Kidney (tissue), 14 donors: Measurements from ENCODE around the gene PDK2. TPM values are rescaled to one million over a fixed set of nuclear protein-coding genes. Genes with fewer than 3 reads are reported as not detected.

ENCODE experiments used
- DNase-seq, 5 donors: peaks; one replicate each; pipeline ENCODE4 v3.0.0-alpha.2; 2013 to 2020
- FAIRE-seq: peaks from 2 replicates; lab custom pipeline; 2012; peaks lifted over from hg19 to GRCh38; lab: Jason Lieb, UNC
- H3K27ac ChIP-seq, 2 donors: one replicate each; pipeline ENCODE4 v1.7.0; 2013; ENCODE audit warnings: low read depth in 2 of 2, low read length in 2 of 2, inconsistent platforms in 1 of 2
- H3K27me3 ChIP-seq: one replicate; pipeline ENCODE4 v1.7.1; 2013; ENCODE audit warnings: low read length, inconsistent platforms; ENCODE audit not compliant: control insufficient read depth, insufficient read depth
- H3K36me3 ChIP-seq, 3 donors: one replicate each; pipeline versions ENCODE4 v1.7.0 to v1.7.1; 2013; ENCODE audit warnings: low read length in 3 of 3, control low read depth in 1 of 3, inconsistent platforms in 1 of 3; ENCODE audit not compliant: insufficient read depth in 3 of 3, control insufficient read depth in 2 of 3
- H3K4me1 ChIP-seq, 3 donors: one replicate each; pipeline versions ENCODE4 v1.7.0 to v1.7.1; 2013; ENCODE audit warnings: low read length in 3 of 3, inconsistent platforms in 1 of 3, low read depth in 1 of 3; ENCODE audit not compliant: control insufficient read depth in 2 of 3, insufficient read depth in 2 of 3
- H3K4me3 ChIP-seq, 3 donors: one replicate each; pipeline versions ENCODE4 v1.7.0 to v1.8.1; 2013; ENCODE audit warnings: low read length in 3 of 3, control low read depth in 1 of 3, inconsistent platforms in 1 of 3
- H3K9ac ChIP-seq, 3 donors: one replicate each; pipeline versions ENCODE4 v1.7.0 to v1.7.1; 2013; ENCODE audit warnings: low read length in 3 of 3, control low read depth in 1 of 3, inconsistent platforms in 1 of 3
- H3K9me3 ChIP-seq, 3 donors: one replicate each; pipeline versions ENCODE4 v1.7.0 to v1.7.1; 2013; ENCODE audit warnings: low read length in 3 of 3, control low read depth in 1 of 3, inconsistent platforms in 1 of 3; ENCODE audit not compliant: control insufficient read depth in 2 of 3, insufficient read depth in 1 of 3
- CTCF ChIP-seq: IDR thresholded peaks from 3 replicates; pipeline ENCODE4 v1.5.1; 2012; ENCODE audit warnings: mild to moderate bottlenecking, moderate library complexity, borderline replicate concordance; ENCODE audit not compliant: insufficient read depth; ENCODE audit errors: extremely low read depth
- intact Hi-C: fragments of 100-400 bp; cut with DNase I; formaldehyde crosslinking; loops from one replicate; pipeline ENCODE4 v1.11.1; 2022
- polyA plus RNA-seq: library from polyadenylated mRNA; stranded (reverse); fragments of 350-450 nt; fragmentation: Illumina TruSeq; extraction: RNeasy Lipid Tissue Mini Kit (QIAGEN cat#74804); gene quantifications from one replicate; pipeline ENCODE4 v1.2.3, GENCODE V29; 2014; ENCODE audit warnings: low read depth, low replicate concordance; ENCODE audit not compliant: insufficient read depth
- total RNA-seq: library from RNA; stranded (reverse); fragmentation: NEBNext Ultra II Directional; extraction: Animal tissue kit (Norgen Biotek cat#: 25700); gene quantifications from one replicate; pipeline ENCODE4 v1.2.1, GENCODE V29; 2021
- donor health status: control.
- donor health status: control.
- donor health status: control.
- donor health status: control.
- donor health status: control.
- donor health status: DM: yes; HTN: yes; CAD: no.
- donor health status: Normal renal cell carcinoma (clear cell type).

PDK2 gene
- total and polyA plus RNA-seq, 2 donors from 2014 or later: 41.9 to 121 TPM

GRCh38 chr17:50048146-50048720 is 46.9 kb upstream of the PDK2 start:
- no peaks in the 10 kb centered on the region for H3K27me3 ChIP-seq
- no peaks in the 10 kb centered on the region for H3K9me3 ChIP-seq
- FAIRE-seq (no peak), DNase-seq (no peak)
- intact Hi-C loops: no loop called here
- no peaks in the 10 kb centered on the region for H3K36me3 ChIP-seq
- peaks cover 10 to 36% (median 20%) of the 10 kb centered on the region in 3 donors for H3K4me1 ChIP-seq
- no peak for TF ChIP-seq CTCF
- no peak overlapping the region for H3K4me3 ChIP-seq
- H3K9ac ChIP-seq: no peak overlapping the region
- H3K27ac ChIP-seq: no peak overlapping the region

GRCh38 chr17:50048988-50049387 is 46.2 kb upstream of the PDK2 start:
- FAIRE-seq (no peak), DNase-seq (no peak)
- intact Hi-C loops: no loop called here
- no peak overlapping the region for H3K4me3 ChIP-seq
- no peak overlapping the region for H3K9ac ChIP-seq
- no peaks in the 10 kb centered on the region for H3K9me3 ChIP-seq
- no peak overlapping the region for H3K27ac ChIP-seq
- no peaks in the 10 kb centered on the region for H3K27me3 ChIP-seq
- peaks cover 10 to 36% (median 25%) of the 10 kb centered on the region in 3 donors for H3K4me1 ChIP-seq
- H3K36me3 ChIP-seq: no peaks in the 10 kb centered on the region
- TF ChIP-seq CTCF: no peak

GRCh38 chr17:50049636-50050035 is 45.5 kb upstream of the PDK2 start:
- H3K4me1 ChIP-seq: peaks cover 10 to 33% (median 19%) of the 10 kb centered on the region in 3 donors

More at GRCh38 chr17:50049636-50050035, 45.5 kb upstream of the PDK2 start:
- no peak for FAIRE-seq
- H3K9me3 ChIP-seq: no peaks in the 10 kb centered on the region
- no peak overlapping the region for H3K9ac ChIP-seq
- no peak for TF ChIP-seq CTCF
- H3K36me3 ChIP-seq: no peaks in the 10 kb centered on the region
- H3K4me3 ChIP-seq: no peak overlapping the region
- H3K27me3 ChIP-seq: no peaks in the 10 kb centered on the region
- no peak for DNase-seq
- intact Hi-C loops: no loop called here
- no peak overlapping the region for H3K27ac ChIP-seq
